Stimulated activated CD8-positive, alpha-beta memory T cell treated with anti-CD3 and anti-CD28 coated beads, Interleukin-4, amount 100 ng/mL, for 24 hours (primary cell): Measurements from ENCODE around the gene NKAIN1.
"Not testable (repeated sequence)": the region's sequence is repeated elsewhere in the genome, so short reads cannot be mapped to it uniquely, and the experiment has no call there.

Source experiments
- DNase-seq: peaks from one replicate; pipeline ENCODE4 v3.0.0-alpha.2; 2020; ENCODE audit warnings: low read depth

NKAIN1 gene

DNA sequence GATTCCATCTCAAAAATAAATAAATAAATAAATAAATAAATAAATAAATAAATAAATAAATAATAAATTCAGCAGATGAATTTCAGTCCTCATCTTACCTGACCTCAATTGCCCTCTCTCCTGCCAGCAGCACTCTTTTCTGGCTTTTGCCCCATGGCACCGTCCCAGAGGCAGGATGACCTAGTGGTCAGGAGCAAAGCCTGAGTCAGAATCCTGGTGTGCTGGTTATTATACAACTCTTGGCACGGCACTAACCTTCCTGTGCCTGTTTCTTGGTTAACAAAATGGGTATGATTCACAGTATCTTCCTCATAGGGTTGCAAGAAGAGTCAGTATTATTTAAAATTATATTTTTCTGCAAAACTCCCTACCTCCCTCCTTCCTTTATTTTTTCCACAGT, 43.0 kb downstream of the NKAIN1 start:
- DNase-seq = no peak

DNA sequence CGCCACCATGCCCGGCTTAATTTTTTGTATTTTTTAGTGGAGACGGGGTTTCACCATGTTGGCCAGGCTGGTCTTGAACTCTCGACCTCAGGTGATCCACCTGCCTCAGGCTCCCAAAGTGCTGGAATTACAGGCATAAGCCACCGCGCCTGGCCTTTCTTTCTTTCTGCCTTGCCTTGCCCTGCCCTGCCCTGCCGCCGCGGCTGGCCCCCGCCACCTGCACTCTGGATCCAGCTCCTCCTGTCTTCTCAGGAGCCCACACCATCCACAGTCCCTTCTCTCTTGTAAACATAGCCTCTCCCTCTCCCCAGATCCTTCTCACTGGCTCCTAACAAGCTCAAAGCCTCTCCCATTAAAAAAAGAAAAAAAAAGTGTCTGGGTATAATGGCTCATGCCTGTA, 44.4 kb downstream of the NKAIN1 start:
- DNase-seq = not testable (repeated sequence)

DNA sequence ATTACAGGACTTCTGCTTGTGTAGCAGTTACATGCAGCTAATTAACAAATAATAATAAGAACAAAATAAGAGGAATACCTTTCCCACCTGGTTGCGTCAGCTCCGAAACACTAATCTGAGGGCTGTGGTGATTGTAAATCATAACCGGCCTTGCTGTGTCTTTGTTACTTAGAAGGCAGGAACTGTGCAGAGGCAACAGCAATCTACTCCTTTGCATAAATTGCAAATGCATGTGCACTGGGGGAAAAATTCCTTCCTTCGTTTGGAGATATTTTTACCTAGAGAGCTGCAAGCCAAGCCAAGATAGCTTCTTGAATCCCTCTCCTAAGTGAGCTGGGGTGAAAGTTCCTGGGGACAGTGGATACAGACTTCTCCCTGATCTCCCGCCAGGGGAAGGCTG, 46.0 kb downstream of the NKAIN1 start:
- no peak for DNase-seq

DNA sequence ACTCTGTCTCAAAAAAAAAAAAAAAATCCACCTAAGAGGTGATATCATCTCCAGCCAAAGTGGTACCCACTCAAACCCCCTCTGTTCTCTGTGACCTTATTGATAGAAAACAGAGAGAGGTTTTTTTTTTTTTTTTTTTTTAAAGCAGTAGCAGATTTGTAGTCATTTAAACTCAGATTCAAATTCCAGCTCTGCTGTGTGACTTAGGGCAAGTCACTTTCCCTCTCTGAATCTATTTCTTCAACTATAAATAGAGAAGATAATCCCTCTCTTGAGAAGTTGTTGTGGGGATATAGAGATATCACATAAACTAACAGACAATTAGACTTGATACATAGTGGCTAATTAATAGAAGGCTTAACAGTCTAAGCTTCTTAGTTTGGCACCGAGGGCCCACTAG, 48.4 kb downstream of the NKAIN1 start:
- DNase-seq = no peak

DNA sequence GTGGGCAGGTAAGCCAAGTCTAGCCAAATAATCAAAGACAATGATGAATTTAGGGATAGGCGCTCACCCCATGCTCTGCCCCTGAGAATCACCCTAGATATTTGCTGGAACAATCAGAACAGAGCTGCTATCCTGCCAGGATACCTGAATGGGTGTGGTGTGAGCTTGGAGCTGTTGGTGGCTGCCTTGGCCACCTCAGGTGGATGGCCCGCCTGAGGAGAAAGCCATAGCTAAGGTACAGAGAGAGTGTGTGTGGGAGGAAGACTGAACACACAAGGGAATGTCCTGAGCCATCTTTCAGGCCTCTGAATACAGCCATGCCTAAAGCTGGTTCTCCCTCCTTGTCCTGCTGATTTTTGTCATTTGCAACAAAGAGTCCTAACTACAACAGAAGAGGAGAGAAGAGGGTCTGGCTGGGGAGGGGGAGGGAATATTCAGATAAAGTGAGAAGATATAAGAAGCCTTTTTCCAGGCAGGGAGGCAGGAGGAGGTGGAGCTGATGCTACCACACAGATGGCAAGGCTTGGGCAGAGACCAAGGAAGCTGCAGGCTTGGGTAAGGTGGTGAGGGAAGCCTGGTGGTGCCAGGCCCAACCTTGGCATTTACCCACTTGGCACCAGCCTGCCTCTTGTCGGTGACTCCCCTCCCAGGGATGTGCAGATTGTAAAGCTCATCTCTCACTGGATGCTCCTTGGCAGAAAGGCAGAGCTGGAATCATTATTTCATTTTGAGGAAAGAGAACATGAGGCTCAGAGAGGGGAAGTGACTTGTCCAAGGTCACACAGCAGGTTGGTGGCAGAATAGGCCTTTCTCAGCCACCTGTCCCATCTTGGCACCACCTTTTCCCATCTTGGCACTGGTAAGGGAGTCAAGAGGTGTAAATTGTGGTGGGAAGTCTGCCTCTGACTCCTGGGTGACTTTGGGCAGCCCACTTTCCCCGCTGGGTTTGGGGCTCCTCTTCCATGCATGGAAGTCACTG, 49.7 kb downstream of the NKAIN1 start:
- DNase-seq = no peak

DNA sequence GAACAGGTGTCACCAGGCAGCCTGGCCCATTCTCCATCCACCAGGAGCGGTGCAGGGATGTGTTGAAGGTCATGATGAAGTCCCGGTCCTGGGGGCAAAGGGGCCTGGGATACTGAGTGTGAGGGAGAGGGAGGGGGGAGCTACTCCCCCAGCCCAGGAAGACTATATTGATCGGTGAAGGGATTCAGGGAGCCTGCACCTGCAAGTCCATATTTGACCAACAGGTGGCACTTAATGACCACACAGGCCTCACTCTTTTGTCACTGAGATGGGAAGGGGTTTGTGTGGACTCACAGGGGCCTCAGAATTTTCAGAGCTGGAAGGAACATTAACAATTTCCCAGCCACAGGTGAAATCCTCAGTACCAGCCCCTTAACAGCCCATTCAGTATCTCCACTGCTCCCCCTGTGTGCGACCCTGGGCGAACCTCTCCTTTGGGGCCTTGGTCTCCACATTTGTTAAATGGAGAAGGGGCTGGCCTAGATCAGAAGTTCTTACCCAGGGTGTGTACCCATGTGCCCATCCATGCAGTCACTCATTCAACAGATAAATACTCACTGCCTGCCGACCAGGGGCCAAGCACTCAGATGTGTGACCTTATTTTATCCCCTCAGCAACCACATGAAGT, 55.6 kb downstream of the NKAIN1 start:
- peak; percentile 11 for DNase-seq

DNA sequence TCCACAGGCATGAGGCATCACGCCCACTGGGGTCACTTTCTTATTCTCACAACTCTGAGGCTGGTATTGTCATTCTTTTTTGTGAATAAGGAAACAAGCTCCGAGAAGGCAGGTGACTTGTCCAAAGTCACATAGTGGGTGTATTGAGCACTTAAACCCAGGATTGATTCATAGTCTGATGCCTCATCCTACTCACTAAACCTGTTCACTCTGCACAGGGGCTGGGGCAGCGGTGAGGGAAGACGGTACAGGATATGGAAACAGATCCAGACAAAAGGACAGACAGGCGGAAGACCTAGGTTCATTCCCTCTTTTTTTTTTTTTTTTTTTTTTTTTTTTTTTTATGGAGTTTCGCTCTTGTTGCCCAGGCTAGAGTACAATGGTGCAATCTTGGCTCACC, 56.6 kb downstream of the NKAIN1 start:
- DNase-seq = no peak

DNA sequence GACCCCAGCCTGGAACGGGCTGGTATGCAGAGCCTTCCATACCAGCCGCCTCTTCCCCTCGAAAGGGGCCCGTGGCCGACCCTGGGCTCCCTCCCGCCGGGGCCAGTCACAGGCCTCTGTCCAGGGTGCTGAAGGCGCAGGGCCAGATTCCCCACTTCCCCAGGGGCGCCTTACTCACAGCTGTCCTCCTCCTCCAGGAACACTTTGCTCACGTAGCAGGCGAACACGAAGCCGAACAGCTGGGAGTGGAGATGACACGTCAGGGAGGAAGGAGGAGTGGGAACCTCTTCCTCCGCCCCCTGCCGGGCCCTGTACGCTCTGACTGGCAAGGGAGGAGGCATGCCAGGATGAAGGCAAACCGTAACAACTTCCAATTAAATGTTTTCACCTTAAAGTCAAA, 57.3 kb downstream of the NKAIN1 start:
- DNase-seq = peak; percentile 34

DNA sequence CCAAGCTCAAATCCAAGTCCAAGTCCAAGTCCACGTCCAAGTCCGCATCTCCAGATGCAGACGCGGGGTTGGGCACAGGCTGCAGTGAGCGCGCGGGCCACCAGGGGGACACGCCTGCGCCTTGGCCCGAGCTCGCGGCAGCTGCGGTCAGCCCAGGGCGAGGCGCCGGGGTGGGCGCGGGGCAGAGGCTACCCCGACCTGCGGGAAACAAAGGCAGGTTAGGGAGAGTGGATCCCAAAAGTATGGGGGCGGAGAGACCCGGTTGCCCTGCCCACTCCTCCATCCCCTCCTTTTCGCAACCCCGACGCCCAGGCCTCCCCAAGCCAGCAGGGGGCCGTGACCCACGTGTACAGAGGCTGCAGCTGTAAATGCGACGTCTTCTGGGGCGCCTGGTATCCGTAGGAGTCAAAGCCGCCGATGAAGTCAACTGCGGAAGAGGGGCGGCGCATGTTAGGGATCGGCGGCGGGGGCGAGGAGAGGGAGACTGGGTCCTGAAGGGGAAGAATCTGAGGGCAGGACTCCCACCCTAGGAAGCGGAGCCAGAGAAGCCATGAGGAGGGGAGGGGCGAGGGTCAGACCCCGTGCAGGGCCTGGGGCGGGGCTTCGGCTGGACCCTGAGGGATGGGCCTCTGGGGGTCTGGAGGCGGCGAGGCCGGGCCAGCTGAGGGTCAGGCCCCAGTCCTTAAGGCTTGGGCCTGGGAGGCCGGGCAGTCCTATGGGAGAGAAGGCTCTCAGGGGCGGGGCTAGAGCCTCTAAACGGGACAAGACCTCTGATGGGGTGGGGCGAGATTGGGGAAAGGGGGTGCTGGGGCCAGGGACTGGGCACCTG, 58.0 kb downstream of the NKAIN1 start:
- peak; percentile 29 for DNase-seq

DNA sequence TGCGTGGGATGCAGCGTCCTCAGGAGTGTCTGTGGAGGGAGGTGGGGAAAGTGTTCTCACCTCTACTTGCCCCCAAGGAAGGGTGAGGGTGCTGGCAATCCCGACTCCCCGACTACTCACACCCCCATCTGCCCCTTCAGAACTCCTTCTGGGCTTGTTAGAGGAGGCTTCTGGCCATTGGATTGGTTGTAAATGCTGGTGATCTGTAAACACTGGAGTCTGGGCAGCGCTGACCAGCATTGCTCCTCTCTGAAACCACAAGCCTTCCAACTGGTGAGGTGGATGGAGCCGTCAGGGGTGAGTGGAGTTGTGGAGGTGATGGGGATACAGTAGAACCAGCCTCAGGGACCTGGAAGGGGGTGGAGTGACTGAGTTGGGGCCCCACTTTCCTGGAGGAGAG, 59.3 kb downstream of the NKAIN1 start:
- DNase-seq = no peak

DNA sequence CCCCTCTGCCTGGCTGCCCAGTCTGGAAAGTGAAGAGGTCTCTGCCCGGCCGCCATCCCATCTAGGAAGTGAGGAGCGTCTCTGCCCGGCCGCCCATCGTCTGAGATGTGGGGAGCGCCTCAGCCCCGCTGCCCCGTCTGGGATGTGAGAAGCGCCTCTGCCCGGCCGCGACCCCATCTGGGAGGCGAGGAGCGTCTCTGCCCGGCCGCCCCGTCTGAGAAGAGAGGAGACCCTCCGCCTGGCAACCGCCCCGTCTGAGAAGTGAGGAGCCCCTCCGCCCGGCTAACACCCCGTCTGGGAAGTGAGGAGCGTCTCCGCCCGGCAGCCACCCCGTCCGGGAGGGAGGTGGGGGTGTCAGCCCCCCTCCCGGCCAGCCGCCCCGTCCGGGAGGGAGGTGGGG, 63.4 kb downstream of the NKAIN1 start:
- DNase-seq = not testable (repeated sequence)

DNA sequence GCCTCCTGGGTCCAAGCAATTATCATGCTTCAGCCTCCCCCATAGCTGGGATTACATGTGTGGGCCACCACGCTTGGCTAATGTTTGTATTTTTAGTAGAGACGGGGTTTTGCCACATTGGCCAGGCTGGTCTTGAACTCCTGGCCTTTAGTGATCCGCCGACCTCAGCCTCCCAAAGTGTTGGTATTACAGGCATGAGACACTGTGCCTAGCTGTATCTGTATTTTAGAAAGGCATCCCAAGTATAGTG, 69.3 kb downstream of the NKAIN1 start:
- no peak for DNase-seq

DNA sequence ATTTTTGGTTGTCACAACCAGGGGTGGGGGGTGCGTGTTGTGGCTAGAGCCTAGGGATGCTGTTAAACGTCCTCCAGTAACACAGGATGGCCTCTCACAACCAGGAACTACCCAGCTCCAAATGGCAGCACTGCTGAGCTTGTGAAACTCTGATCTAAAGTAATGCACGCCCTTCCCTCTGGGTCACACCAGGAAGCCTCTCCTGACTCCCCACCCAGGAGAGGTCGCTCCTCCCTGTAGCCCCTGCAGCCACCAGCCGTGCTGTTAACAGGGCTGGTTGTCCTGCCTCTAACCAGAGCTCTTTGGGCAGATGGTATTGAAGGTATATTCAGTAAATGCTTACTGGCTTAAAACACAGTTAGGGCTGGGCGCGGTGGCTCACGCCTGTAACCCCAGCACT, 73.2 kb downstream of the NKAIN1 start:
- no peak for DNase-seq

DNA sequence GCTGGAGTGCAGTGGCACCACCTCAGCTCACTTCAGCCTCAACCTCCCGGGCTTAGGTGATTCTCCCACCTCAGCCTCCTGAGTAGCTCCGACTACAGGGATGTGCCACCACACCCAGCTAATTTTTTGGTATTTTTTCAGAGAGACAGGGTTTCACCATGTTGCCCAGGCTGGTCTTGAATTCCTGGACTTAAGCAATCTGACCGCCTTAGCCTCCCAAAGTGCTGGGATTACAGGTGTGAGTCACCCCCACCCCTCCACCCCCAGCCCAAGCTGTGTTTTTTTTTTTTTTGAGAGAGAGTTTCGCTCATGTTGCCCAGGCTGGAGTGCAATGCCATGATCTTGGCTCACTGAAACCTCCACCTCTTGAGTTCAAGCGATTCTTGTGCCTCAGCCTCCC, 75.4 kb downstream of the NKAIN1 start:
- DNase-seq = no peak

DNA sequence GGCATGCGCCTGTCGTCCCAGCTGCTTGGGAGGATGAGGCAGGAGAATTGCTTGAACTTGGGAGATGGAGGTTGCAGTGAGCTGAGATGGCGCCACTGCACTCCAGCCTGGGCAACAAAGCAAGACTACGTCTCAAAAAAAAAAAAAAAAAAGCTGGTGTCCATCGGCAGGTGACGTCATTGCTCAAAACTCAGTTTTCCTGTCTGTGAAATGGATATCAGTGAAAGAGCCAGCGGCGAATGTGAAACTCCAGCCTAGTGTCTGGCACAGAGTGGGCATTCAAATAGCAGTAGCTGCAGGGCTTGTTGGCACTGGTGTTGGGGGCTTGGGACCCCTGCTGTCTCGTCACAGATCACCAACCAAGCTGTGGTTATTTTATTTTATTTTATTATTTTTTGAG, 75.8 kb downstream of the NKAIN1 start:
- DNase-seq = no peak

DNA sequence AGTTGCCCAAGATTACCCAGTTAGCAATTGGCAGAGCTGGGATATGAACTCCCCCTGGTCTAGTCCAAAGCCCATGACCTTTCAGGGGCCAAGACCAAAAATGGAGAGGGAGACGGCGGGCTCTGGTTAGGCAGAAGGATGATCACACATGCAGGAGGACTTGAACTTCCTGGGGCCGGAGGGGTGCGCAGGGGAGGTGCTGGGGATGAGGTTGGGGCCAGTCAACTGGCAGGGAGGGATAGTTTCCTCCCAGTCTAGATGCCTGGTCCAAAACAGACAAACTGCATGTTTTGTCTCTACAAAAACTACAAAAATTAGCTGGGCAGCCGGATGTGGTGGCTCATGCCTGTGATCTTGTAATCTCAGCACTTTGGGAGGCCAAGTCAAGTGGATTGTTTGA, 78.1 kb downstream of the NKAIN1 start:
- no peak for DNase-seq

DNA sequence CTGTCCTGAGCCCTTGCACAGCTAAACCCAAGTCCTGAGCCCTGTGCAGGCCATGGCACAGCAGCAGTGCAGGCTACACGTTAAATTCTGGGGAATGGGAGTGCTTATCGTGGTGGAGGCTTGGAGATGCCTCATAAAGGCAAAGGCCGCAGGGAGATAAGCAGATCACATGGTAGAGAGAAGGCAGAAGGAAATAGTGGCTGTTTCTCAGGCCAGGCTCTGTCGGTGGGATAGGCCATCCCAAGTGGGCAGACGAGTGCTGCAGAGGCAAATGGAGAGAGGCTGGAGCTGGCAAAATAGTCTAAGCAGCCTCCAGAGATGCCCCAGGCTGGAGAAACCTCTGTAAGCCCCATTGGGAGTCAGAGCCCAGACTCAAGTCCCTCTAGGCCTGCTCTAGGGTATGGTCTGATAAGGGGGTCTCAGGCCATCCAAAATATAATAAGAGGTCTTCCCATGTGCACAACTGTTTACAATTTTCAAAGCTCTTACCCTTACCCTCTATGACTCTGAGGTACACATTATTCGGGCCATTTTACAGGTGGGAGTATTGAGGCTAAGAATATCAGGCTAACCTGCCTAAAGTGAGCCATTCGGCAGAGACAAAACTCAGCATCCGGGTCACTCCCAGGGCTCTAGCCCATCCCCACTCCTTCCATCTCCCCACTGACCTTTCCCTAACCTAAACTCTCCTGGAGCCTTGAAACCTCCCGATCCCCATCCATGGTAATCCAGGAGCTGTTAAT, 79.6 kb downstream of the NKAIN1 start:
- no peak for DNase-seq

DNA sequence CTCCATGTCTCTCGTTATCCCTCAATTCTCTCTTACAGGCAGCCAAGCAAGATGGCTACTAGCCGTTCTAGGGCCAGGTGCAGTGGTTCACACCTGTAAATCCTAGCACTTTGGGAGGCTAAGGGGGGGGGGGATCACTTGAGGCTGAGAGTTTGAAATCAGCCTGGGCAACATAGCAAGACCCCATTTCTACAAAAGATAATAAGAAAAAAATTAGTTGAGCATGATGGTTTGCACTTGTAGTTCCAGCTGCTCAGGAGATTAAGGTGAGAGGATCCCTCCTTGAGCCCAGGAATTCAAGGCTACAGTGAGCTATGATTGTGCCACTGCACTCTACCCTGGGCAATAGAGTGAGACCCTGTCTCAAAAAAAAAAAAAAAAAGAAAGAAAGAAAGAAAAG, 80.4 kb downstream of the NKAIN1 start:
- no peak for DNase-seq

DNA sequence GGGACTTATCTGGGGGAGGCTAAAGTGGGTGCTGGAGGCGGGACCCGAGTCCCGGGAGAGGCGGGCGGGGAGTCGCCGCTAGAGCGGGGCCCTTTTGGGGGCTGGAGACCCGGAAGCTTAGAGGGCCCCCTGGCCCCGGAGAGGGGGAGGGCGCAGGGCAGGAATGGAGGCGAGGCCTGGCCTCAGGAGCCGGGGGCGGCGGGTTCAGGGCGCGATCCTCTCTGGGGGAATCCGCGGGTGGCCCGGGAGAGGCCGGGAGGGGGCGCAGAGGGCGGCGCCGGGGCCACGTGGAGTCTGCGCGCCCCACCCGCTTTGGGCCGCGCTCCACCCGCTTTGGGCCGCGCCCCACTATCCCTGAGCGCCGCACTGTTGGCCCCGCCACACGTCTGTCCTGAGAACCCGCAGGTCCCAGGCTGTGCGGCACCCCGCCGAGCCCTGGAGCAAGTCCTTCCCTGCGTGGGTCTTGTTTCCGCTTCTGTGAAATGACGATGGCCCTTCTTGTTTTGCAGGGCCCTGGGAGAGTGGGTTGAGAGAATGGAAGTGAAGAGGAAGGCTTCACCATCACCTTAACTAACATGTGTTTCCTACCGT, 84.4 kb downstream of the NKAIN1 start:
- peak; percentile 54 for DNase-seq

DNA sequence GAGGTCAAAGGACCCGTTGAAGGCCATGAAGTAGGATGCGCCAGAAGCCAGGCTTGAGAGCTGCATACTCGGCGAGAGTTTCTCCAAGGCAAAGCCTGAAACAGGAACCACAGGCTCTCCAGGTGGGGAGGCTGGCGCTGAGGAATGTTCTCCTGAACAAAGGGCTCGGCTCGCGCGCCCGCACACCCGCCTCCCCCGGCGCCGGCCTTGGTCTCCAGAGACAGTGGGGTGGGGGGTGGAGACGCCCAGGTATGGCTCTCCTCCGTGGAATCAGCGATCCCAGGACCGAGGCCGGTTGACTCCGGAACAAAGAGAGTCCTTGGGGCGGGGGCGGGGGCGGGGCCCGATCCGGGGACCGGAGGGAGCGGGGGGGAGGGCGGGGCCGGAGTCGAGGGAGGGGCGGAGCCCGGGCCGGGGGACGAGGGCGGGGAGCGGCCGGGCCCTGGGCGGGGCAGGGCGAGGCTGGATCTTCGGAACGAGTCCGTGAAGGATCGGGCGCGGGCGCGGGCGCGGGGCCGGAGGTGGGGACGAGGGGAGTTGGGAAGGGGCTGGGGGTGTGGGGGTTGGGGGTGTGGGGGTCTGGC, 85.0 kb downstream of the NKAIN1 start:
- peak; percentile 66 for DNase-seq

DNA sequence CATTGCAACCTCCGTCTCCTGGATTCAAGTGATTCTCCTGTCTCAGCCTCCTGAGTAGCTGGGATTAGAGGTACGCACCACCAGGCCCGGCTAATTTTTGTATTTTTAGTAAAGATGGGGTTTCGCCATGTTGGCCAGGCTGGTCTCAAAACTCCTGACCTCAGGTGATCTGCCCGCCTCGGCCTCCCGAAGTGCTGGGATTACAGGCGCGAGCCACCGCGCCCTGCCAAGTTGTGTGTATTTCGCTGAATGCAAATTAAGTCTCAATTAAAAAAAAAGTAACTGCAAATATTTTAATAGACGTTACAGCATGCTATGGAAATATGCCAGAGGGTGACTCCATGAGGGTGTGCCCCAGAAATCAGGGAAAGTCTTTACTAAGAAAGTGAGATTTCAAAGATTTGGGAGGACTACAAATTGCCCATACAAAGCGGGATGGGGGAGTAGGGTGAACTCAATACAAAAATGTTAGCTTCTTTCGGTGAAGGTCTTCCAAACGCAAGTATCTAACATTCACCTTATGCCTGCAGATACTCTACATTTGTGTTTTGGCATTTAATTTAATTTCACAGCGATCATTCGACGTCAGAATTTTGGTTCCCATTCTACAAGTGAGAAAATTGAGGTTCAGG, 85.6 kb downstream of the NKAIN1 start:
- DNase-seq = no peak
